Measurements from ENCODE around the gene IL20RA. TPM values are rescaled to one million over a fixed set of nuclear protein-coding genes. Genes with fewer than 3 reads are reported as not detected.

The IL20RA gene
- total RNA-seq, 1 experiment from 2014 or later, result 0.02 TPM

GRCh38 chr6:136950436-136951126 lies 94.2 kb downstream of the IL20RA start:
- DNase-seq (ENCODE audit: extremely low read depth, low read depth), result no peak

Small RNA genes within 50 kb of the gene (small RNA-seq; reads per million reads assigned to genes)
- gene RPL35AP3, result 0 reads per million in 2 experiments

Other genes starting within 250 kb of the IL20RA start
- 7.9 and 10.2 TPM in 2 replicates for gene PEX7, start 222.4 kb downstream of the IL20RA start, total RNA-seq (2014; rRNA removed; shearing (Covaris generic))
- gene SLC35D3, start 122.7 kb downstream of the IL20RA start, total RNA-seq (2014; rRNA removed; shearing (Covaris generic)), result not detected in 2 replicates
- gene IL22RA2, start 128.7 kb upstream of the IL20RA start, total RNA-seq (2014; rRNA removed; shearing (Covaris generic)), result not detected in 2 replicates
- gene IFNGR1, start 174.4 kb upstream of the IL20RA start, total RNA-seq (2014; rRNA removed; shearing (Covaris generic)), result 25.5 and 29.4 TPM in 2 replicates